GM12801 (cell line): Measurements from ENCODE around the gene EFCAB9.

Experiments
- TF ChIP-seq, protein P1 (sequence below): IDR thresholded peaks from one replicate; pipeline ENCODE4 v1.5.1; 2011; ENCODE audit warnings: control low read depth; ENCODE audit not compliant: insufficient read length; ENCODE audit errors: extremely low read depth

EFCAB9 gene

DNA sequence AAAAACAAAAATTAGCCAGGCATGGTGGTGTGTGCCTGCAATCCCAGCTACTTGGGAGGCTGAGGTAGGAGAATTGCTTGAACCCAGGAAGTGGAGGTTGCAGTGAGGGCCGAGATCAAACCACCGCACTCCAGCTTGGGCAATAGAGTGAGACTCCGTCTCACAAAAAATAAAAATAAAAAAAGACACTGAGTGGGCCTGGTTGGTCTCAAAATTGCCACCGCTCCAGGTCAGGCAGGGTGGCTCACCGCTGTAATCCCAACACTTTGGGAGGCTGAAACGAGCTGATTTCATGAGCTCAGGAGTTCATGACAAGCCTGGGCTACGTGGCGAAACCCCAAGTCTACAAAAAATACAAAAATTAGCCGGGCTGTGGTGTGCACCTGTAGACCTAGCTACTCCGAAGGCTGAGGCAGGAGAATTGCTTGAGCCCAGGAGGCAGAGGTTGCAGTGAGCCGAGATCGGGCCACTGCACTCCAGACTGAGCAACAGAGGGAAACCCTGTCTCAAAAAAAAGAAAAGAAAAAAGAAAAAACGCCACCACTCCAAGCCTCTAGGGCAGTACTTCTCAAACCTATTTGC is 7.8 kb upstream of the EFCAB9 start:
- TF ChIP-seq, protein P1, sequence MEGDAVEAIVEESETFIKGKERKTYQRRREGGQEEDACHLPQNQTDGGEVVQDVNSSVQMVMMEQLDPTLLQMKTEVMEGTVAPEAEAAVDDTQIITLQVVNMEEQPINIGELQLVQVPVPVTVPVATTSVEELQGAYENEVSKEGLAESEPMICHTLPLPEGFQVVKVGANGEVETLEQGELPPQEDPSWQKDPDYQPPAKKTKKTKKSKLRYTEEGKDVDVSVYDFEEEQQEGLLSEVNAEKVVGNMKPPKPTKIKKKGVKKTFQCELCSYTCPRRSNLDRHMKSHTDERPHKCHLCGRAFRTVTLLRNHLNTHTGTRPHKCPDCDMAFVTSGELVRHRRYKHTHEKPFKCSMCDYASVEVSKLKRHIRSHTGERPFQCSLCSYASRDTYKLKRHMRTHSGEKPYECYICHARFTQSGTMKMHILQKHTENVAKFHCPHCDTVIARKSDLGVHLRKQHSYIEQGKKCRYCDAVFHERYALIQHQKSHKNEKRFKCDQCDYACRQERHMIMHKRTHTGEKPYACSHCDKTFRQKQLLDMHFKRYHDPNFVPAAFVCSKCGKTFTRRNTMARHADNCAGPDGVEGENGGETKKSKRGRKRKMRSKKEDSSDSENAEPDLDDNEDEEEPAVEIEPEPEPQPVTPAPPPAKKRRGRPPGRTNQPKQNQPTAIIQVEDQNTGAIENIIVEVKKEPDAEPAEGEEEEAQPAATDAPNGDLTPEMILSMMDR: no peak

- TF ChIP-seq, protein P1: no peak
Observed at GRCh38 chr5:172187118-172188032, 6.6 kb upstream of the EFCAB9 start.

- TF ChIP-seq, protein P1: no peak
Observed at GRCh38 chr5:172188033-172188892, 5.7 kb upstream of the EFCAB9 start, which contains the start of gene STK10. STK10 (minus strand) TSS chr5:172188224; CDS start chr5:172188042, 182 bp downstream.

DNA sequence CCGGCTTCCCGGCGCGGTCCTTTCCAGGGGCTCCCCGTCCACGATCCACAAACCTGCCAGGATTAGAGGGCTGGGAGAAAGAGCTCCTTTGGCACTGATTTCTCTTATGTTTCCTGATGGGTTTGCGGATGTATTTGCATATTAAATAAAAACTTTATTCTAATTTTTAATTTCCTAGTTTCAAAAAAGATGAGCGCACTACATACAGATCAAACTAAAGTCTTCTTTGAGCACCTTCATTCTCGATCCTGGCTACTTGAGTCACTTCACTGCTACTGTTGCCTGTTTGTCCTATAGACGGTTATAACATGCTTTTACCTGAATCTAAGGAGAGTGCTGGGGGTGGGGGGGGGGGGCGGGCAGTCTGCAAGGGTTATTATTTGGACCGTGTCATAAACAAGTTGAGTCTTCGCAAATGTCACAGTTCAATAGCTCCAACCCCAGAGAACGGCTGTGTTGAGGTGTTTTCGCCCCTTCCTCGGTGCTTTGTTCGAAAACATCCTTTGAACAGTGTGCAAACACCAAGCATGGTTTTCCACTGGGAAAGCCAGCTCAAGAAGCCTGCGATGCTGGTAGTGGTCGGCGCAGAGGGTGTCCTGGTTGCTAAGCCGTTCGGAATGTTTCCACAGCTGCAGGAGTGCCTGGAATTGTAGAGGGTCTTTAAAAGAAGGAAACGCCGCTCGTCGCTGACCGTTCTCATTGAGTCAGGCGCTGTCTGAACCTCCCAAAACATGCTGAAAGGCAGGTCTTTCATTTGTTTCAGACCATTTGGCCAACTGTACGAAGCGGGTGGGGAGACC is 4.9 kb upstream of the EFCAB9 start:
- TF ChIP-seq, protein P1: no peak

DNA sequence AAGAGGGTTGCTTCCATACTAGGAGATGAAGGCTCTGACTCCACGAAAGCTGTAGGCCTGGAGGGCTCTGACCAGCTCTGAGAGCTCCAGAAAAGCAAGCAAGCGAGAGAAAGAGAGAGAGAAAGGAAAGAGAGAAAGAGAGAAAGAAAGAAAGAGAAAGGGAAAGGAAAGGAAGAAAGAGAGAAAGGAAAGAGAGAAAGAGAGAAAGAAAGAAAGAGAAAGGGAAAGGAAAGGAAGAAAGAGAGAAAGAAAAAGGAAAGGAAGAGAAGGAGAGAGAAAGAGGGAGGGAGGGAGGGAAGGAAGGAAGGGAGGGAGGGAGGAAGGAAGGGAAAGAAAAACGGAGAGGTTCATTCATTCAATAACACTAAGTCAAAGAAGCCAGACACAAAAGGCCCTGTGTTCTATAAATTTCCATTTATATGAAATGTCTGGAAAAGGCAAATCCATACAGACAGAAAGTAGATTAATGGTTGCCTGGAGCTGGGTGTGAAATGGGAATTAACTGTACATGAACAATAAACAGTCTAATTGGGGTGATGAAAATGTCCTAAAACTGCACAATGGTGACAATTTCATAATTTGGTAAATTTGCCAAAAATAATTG is 4.2 kb upstream of the EFCAB9 start:
- TF ChIP-seq, protein P1: no peak

GRCh38 chr5:172194985-172195774 is 1.2 kb downstream of the EFCAB9 start:
- TF ChIP-seq, protein P1: no peak
